Lower lobe of right lung (tissue), 2 donors: ENCODE data around the gene LONP2. TPM values are rescaled to one million over a fixed set of nuclear protein-coding genes. Genes with fewer than 3 reads are reported as not detected.
"Not testable (repeated sequence)": the region's sequence is repeated elsewhere in the genome, so short reads cannot be mapped to it uniquely, and the experiment has no call there.

ENCODE experiments used
- ATAC-seq, 2 donors: fragments of 200-7000 bp; cut with Tn5 transposase; one replicate each; pipeline ENCODE4 v1.9.1; 2020 to 2022; ENCODE audit warnings: mild to moderate bottlenecking in 2 of 2, moderate library complexity in 2 of 2
- DNase-seq: peaks from one replicate; pipeline ENCODE4 v3.0.0-alpha.2; 2020
- H3K27ac ChIP-seq: fragments of 200-600 bp; one replicate; pipeline ENCODE4 v1.8.0; 2022
- H3K27me3 ChIP-seq: fragments of 200-600 bp; one replicate; pipeline ENCODE4 v1.8.0; 2022; ENCODE audit warnings: low read depth
- H3K36me3 ChIP-seq: fragments of 200-600 bp; one replicate; pipeline ENCODE4 v1.8.0; 2022; ENCODE audit warnings: mild to moderate bottlenecking
- H3K4me1 ChIP-seq: fragments of 200-600 bp; one replicate; pipeline ENCODE4 v1.8.0; 2022
- H3K4me3 ChIP-seq: fragments of 200-600 bp; one replicate; pipeline ENCODE4 v1.8.0; 2022; ENCODE audit warnings: mild to moderate bottlenecking
- H3K9me3 ChIP-seq: fragments of 200-600 bp; one replicate; pipeline ENCODE4 v1.8.0; 2022
- intact Hi-C: fragments of 100-400 bp; cut with DNase I; formaldehyde crosslinking; loops from one replicate; pipeline ENCODE4 v1.11.0; 2022
- total RNA-seq: library from RNA; stranded (reverse); fragmentation: NEBNext Ultra II Directional; extraction: Animal tissue kit (Norgen Biotek cat#: 25700); gene quantifications from one replicate; pipeline ENCODE4 v1.2.1, GENCODE V29; 2021
- TF ChIP-seq, protein P1 (sequence below): fragments of 200-600 bp; IDR thresholded peaks from one replicate; pipeline ENCODE4 v1.8.0; 2022; ENCODE audit warnings: antibody characterized with exemption, mild to moderate bottlenecking
- donor health status: DM: no; HTN: yes; CAD: no; lungs with severe emphysema.

LONP2 gene
- total RNA-seq, 1 donor from 2014 or later: 61.0 TPM

DNA sequence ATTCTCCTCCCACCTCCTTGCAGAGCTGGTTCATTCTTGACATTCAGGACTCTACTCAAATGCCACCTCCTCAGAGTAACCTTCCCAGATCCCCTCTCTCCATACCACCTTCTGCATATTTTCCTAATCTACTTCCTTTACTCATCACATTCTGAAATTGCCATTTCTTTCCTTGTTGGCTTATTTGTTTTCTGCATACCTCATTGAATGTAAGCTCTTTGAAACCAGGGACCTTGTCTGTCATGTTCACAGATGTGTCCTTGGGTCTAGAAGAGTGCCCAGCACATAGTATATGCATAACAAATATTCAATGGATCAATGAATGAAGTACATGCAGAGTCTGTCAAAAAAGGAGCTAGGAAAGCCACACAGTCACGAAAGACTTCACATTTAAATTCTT is 7.8 kb upstream of the LONP2 start:
- H3K4me1 ChIP-seq: no peaks in the 10 kb centered on the region
- H3K4me3 ChIP-seq: no peak overlapping the region
- intact Hi-C loops: no loop called here
- no peak overlapping the region for H3K27ac ChIP-seq
- no peaks in the 10 kb centered on the region for H3K36me3 ChIP-seq
- no peaks in the 10 kb centered on the region for H3K9me3 ChIP-seq
- TF ChIP-seq, protein P1, sequence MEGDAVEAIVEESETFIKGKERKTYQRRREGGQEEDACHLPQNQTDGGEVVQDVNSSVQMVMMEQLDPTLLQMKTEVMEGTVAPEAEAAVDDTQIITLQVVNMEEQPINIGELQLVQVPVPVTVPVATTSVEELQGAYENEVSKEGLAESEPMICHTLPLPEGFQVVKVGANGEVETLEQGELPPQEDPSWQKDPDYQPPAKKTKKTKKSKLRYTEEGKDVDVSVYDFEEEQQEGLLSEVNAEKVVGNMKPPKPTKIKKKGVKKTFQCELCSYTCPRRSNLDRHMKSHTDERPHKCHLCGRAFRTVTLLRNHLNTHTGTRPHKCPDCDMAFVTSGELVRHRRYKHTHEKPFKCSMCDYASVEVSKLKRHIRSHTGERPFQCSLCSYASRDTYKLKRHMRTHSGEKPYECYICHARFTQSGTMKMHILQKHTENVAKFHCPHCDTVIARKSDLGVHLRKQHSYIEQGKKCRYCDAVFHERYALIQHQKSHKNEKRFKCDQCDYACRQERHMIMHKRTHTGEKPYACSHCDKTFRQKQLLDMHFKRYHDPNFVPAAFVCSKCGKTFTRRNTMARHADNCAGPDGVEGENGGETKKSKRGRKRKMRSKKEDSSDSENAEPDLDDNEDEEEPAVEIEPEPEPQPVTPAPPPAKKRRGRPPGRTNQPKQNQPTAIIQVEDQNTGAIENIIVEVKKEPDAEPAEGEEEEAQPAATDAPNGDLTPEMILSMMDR: no peak
- H3K27me3 ChIP-seq: no peaks in the 10 kb centered on the region
- DNase-seq (no peak), ATAC-seq (no peak)

DNA sequence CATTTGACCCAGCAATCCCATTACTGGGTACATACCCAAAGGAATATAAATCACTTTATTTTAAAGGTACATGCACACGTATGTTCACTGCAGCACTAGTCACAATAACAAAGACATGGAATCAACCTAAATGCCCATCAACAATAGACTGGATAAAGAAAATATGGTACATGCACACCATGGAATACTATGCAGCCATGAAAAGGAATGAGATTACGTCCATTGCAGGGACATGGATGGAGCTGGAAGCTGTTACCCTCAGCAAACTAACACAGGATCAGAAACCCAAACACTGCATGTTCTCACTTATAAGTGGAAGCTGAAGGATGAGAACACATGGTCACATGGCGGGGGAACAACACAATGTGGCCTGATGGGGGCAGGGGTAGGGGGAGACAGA is 4.0 kb upstream of the LONP2 start:
- H3K27me3 ChIP-seq, H3K9me3 ChIP-seq, H3K27ac ChIP-seq, H3K4me1 ChIP-seq, intact Hi-C loops, DNase-seq, H3K4me3 ChIP-seq, ATAC-seq, H3K36me3 ChIP-seq: not testable (repeated sequence)

DNA sequence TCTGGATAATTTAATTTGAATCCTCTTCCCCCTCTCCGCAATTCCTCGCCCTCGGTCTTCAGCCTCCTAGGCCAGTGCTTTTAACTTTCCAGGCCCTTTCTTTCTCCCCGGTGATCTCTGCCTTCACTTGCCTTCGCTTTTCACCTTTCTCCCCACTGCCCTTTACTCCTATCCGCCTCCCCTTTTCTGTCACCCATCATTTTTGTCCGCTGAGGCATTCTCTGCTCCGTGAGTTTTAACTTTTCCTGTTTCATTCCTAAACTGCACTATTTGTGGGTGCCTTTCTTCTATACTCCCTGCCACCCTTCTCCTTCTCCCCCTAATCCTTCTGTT is 729 bp downstream of the LONP2 start:
- no peak for ATAC-seq
- H3K4me1 ChIP-seq: peaks cover 39% of the 10 kb centered on the region
- peak overlapping the region; percentile 92 for H3K27ac ChIP-seq
- intact Hi-C loops: no loop called here
- DNase-seq: no peak
- TF ChIP-seq, protein P1: no peak
- H3K9me3 ChIP-seq: no peaks in the 10 kb centered on the region
- H3K36me3 ChIP-seq: no peaks in the 10 kb centered on the region
- H3K27me3 ChIP-seq: no peaks in the 10 kb centered on the region
- peak overlapping the region; percentile 96 for H3K4me3 ChIP-seq

DNA sequence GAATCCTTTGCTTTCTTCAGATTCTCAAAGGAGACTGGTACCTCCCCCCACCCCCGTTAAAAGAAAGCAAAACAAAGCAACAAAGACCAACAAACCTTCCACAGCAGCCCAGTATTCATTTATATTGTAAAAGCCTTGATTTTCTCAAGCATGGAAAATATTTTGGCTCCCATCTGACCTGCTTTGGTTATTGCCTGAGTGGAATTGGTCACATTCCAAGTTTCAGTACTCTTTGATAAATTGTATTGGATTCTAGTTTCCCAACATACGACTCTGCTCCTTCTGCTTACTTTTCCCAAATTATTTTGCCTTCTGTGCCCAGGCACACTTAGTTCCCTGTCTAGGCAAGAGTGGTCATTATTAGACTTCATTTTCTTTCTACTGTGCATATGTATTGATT is 2.0 kb downstream of the LONP2 start:
- peaks cover 46% of the 10 kb centered on the region for H3K4me1 ChIP-seq
- no peak overlapping the region for H3K27ac ChIP-seq
- intact Hi-C loops: no loop called here
- no peaks in the 10 kb centered on the region for H3K9me3 ChIP-seq
- DNase-seq (no peak), ATAC-seq (no peak)
- no peaks in the 10 kb centered on the region for H3K27me3 ChIP-seq
- TF ChIP-seq, protein P1: no peak
- H3K36me3 ChIP-seq: no peaks in the 10 kb centered on the region
- peak overlapping the region; percentile 96 for H3K4me3 ChIP-seq

DNA sequence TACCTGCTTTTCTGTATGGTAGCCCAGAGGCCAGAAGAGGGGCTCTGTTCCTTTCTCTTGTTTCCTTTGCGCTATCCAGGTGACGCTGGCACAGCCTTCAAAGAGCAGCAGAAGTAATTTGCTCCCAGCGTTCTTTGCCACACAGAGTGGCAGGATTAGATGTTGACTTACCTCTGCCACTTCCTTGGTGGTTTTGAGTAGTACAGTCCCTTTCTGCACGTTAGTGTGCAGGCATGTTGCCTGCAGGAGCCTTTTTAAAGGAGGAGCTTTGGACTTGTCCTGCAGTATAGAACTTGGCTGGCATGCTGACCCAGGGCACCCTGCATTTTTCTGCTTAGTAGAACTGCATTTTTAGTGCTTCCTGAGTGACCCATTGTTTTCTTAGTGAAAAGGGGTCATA is 3.2 kb downstream of the LONP2 start, which contains the start of gene ABCC11:
Gene ABCC11, minus strand, starts transcription at position 229 of the 400 bp plus-strand sequence. CDS start 15,618 bp downstream, outside the sequence.
- DNase-seq (no peak), ATAC-seq (no peak)
- no peak within 1 kb of the TSS for H3K27ac ChIP-seq
- TF ChIP-seq, protein P1: no peak
- no peak within 1 kb of the TSS for H3K4me3 ChIP-seq
- intact Hi-C loops: no loop called here
- H3K4me1 ChIP-seq: peaks cover 56% of the 10 kb centered on the region
- peaks cover 3% of the 10 kb centered on the region for H3K36me3 ChIP-seq
- no peaks in the 10 kb centered on the region for H3K9me3 ChIP-seq
- no peaks in the 10 kb centered on the region for H3K27me3 ChIP-seq

DNA sequence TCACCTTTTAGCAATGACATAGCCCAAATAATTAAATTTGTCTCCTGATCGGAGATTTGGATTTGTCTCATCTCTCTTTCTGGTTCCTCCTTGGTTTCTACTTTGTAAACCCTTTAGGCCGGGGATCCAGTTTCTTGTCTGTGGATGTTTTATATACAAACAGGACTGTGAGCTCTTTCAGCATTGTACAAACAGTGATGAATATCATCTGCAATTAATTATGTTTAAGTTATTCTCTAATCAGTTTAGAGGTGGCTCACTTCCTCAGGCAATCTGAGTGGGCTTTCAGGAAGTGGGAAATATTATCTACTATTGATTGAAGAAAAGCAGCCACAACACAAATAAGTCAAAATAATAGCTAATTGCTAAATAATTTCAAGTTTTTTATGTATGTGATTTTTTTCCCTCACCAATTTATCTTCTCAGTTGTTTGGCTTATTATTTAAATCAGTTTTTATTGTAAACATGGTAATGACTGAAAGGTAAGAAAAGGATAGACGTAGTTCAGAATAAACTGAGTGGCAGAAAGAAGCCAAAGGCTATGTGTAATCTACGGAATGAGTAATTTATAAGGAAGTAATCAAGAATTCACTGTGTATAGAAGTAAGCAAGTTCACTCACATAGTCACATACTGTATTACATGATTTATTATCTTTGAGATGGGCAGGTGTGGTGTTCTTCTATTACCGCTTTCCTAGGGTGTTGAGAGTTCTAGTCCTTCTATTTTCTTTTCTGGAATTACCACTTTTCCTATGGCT is 6.6 kb downstream of the LONP2 start:
- intact Hi-C loops: no loop called here
- Histone ChIP-seq H3K4me1 (peaks cover 47% of the 10 kb centered on the region), H3K27ac (no peak overlapping the region), H3K4me3 (no peak overlapping the region), H3K36me3 (peaks cover 33% of the 10 kb centered on the region), H3K27me3 (no peaks in the 10 kb centered on the region), H3K9me3 (no peaks in the 10 kb centered on the region)
- TF ChIP-seq, protein P1: no peak
- ATAC-seq: no peak
- no peak for DNase-seq
